Esophagus squamous epithelium (tissue), 4 donors: ENCODE data around the gene PARD3B.

ENCODE experiments used
- CTCF ChIP-seq, 6 experiments: fragments of 450-650 bp in 4 of 6; fragments of 200-600 bp in 2 of 6; sonication (generic) in 2 of 6; IDR thresholded peaks; one replicate each; pipeline ENCODE4 v1.5.1; 2016 to 2019; ENCODE audit warnings: antibody characterized with exemption in 6 of 6, mild to moderate bottlenecking in 4 of 6, moderate library complexity in 4 of 6
- POLR2A ChIP-seq, 4 donors: fragments of 450-650 bp; IDR thresholded peaks; one replicate each; pipeline ENCODE4 v1.6.1; 2017; ENCODE audit warnings: antibody characterized with exemption in 4 of 4, mild to moderate bottlenecking in 4 of 4, moderate library complexity in 3 of 4

GRCh38 chr2:205367331-205367935 is 822.2 kb downstream of the PARD3B start:
- TF ChIP-seq CTCF (IDR thresholded peaks at IDR 0.05) (no peak), POLR2A (IDR thresholded peaks at IDR 0.05) (no peak)
